HEK293 (cell line): Measurements from ENCODE around the gene AHRR.

Source experiments
- BCL11A ChIP-seq: fragments of 450-650 bp; formaldehyde crosslinking; IDR thresholded peaks from 2 replicates; pipeline ENCODE4 v1.5.1; 2016; ENCODE audit warnings: low read depth, missing biosample characterization, missing genetic modification characterization
- CTCF ChIP-seq: fragments of 450-650 bp; formaldehyde crosslinking; IDR thresholded peaks from 2 replicates; pipeline ENCODE4 v1.5.1; 2016; ENCODE audit warnings: missing biosample characterization, missing genetic modification characterization
- KLF10 ChIP-seq: fragments of 450-650 bp; IDR thresholded peaks from 2 replicates; pipeline ENCODE4 v1.5.1; 2018; ENCODE audit warnings: missing biosample characterization, mild to moderate bottlenecking, missing genetic modification characterization
- SALL2 ChIP-seq: fragments of 450-650 bp; formaldehyde crosslinking; IDR thresholded peaks from 2 replicates; pipeline ENCODE4 v1.5.0; 2017; ENCODE audit warnings: missing biosample characterization, mild to moderate bottlenecking, missing genetic modification characterization, borderline replicate concordance
- YY1 ChIP-seq: fragments of 450-650 bp; formaldehyde crosslinking; IDR thresholded peaks from 2 replicates; pipeline ENCODE4 v1.5.1; 2018; ENCODE audit warnings: missing biosample characterization, missing genetic modification characterization
- ZBTB21 ChIP-seq: fragments of 450-650 bp; formaldehyde crosslinking; IDR thresholded peaks from 2 replicates; pipeline ENCODE4 v1.5.1; 2017; ENCODE audit warnings: missing biosample characterization, missing genetic modification characterization
- ZBTB8A ChIP-seq: fragments of 450-650 bp; formaldehyde crosslinking; IDR thresholded peaks from 2 replicates; pipeline ENCODE4 v1.5.1; 2016; ENCODE audit warnings: missing biosample characterization, missing genetic modification characterization
- ZNF529 ChIP-seq: fragments of 450-650 bp; formaldehyde crosslinking; IDR thresholded peaks from 2 replicates; pipeline ENCODE4 v1.5.1; 2017; ENCODE audit warnings: missing genetic modification characterization, missing biosample characterization; ENCODE audit not compliant: insufficient replicate concordance
- ZNF530 ChIP-seq: fragments of 450-650 bp; formaldehyde crosslinking; IDR thresholded peaks from 2 replicates; pipeline ENCODE4 v1.5.1; 2016; ENCODE audit warnings: low read depth, missing biosample characterization, missing genetic modification characterization
- ZNF747 ChIP-seq: fragments of 450-650 bp; formaldehyde crosslinking; IDR thresholded peaks from 2 replicates; pipeline ENCODE4 v1.5.1; 2016; ENCODE audit warnings: missing biosample characterization, missing genetic modification characterization
- ZSCAN30 ChIP-seq: fragments of 450-650 bp; IDR thresholded peaks from 2 replicates; pipeline ENCODE4 v1.5.1; 2018; ENCODE audit warnings: missing biosample characterization, mild to moderate bottlenecking, missing genetic modification characterization, moderate library complexity

GRCh38 chr5:407801-408268 is 86.3 kb downstream of the AHRR start:
- TF ChIP-seq CTCF (tag by site-specific recombination) = no peak
- no peak for TF ChIP-seq ZNF747 (tag by site-specific recombination)
- no peak for TF ChIP-seq ZBTB21 (tag by site-specific recombination)
- TF ChIP-seq BCL11A (tag by site-specific recombination) = no peak
- TF ChIP-seq ZNF530 (tag by site-specific recombination) = no peak
- TF ChIP-seq ZBTB8A = no peak
- no peak for TF ChIP-seq SALL2 (tag by site-specific recombination)
- no peak for TF ChIP-seq ZSCAN30 (tag by site-specific recombination)
- TF ChIP-seq ZNF529 = no peak
- TF ChIP-seq YY1 = no peak
- TF ChIP-seq KLF10 (tag by site-specific recombination) = no peak
